H9 (cell line): ENCODE measurements around the gene SLC25A24. TPM values are rescaled to one million over a fixed set of nuclear protein-coding genes. Genes with fewer than 3 reads are reported as not detected.

ENCODE experiments used
- DNase-seq: peaks from one replicate; pipeline ENCODE4 v3.0.0-alpha.2; 2017
- H2AFZ ChIP-seq: one replicate; pipeline ENCODE4 v1.6.1; 2013; ENCODE audit warnings: mild to moderate bottlenecking, low read length, control low read depth, moderate library complexity
- H2AK5ac ChIP-seq: 2 replicates; pipeline ENCODE4 v1.6.1; 2013; ENCODE audit warnings: low read length, control low read depth, mixed read lengths; ENCODE audit not compliant: insufficient read length
- H2BK120ac ChIP-seq: one replicate; pipeline ENCODE4 v1.6.1; 2013; ENCODE audit warnings: low read depth, mild to moderate bottlenecking, low read length, control low read depth, inconsistent platforms; ENCODE audit not compliant: poor library complexity, severe bottlenecking
- H2BK12ac ChIP-seq: 2 replicates; pipeline ENCODE4 v1.6.1; 2013; ENCODE audit warnings: low read length, control low read depth, mixed read lengths, low read depth; ENCODE audit not compliant: insufficient read length
- H2BK15ac ChIP-seq: 2 replicates; pipeline ENCODE4 v1.6.1; 2013; ENCODE audit warnings: low read depth, low read length, control low read depth
- H2BK20ac ChIP-seq: one replicate; pipeline ENCODE4 v1.6.1; 2013; ENCODE audit warnings: low read depth, mild to moderate bottlenecking, low read length, control low read depth, inconsistent platforms; ENCODE audit not compliant: poor library complexity, severe bottlenecking
- H2BK5ac ChIP-seq: 2 replicates; pipeline ENCODE4 v1.6.1; 2013; ENCODE audit warnings: low read length, control low read depth, mixed read lengths; ENCODE audit not compliant: insufficient read length
- H3K14ac ChIP-seq: 2 replicates; pipeline ENCODE4 v1.6.1; 2013; ENCODE audit warnings: low read length, control low read depth; ENCODE audit not compliant: insufficient read depth
- H3K18ac ChIP-seq: 2 replicates; pipeline ENCODE4 v1.6.1; 2013; ENCODE audit warnings: low read depth, mild to moderate bottlenecking, mixed read lengths, low read length, control low read depth; ENCODE audit not compliant: insufficient read length
- H3K23ac ChIP-seq: 2 replicates; pipeline ENCODE4 v1.6.1; 2013; ENCODE audit warnings: low read length, control low read depth, mixed read lengths, low read depth; ENCODE audit not compliant: insufficient read length
- H3K23me2 ChIP-seq: 2 replicates; pipeline ENCODE4 v1.6.1; 2013; ENCODE audit warnings: low read depth, mild to moderate bottlenecking, mixed read lengths, low read length, control low read depth; ENCODE audit not compliant: insufficient read length, poor library complexity, severe bottlenecking
- H3K27ac ChIP-seq: 2 replicates; pipeline ENCODE4 v1.5.1; 2013; ENCODE audit warnings: low read length, control low read depth, mixed read lengths, low read depth; ENCODE audit not compliant: insufficient read length
- H3K27me3 ChIP-seq: 2 replicates; pipeline ENCODE4 v1.6.1; 2013; ENCODE audit warnings: low read length, control low read depth, inconsistent platforms; ENCODE audit not compliant: insufficient read depth
- H3K4ac ChIP-seq: 2 replicates; pipeline ENCODE4 v1.6.1; 2013; ENCODE audit warnings: low read depth, mild to moderate bottlenecking, control low read depth, inconsistent platforms, low read length, moderate library complexity
- H3K4me1 ChIP-seq: 2 replicates; pipeline ENCODE4 v1.6.1; 2013; ENCODE audit warnings: low read length, control low read depth, inconsistent platforms; ENCODE audit not compliant: insufficient read depth
- H3K4me2 ChIP-seq: 2 replicates; pipeline ENCODE4 v1.6.1; 2013; ENCODE audit warnings: low read length, control low read depth, mixed read lengths; ENCODE audit not compliant: insufficient read length, insufficient read depth
- H3K56ac ChIP-seq: 2 replicates; pipeline ENCODE4 v1.6.1; 2013; ENCODE audit warnings: low read depth, mild to moderate bottlenecking, mixed read lengths, low read length, control low read depth; ENCODE audit not compliant: insufficient read length
- H3K79me1 ChIP-seq: 2 replicates; pipeline ENCODE4 v1.6.1; 2013; ENCODE audit warnings: low read depth, mild to moderate bottlenecking, moderate library complexity, low read length, control low read depth, inconsistent platforms; ENCODE audit not compliant: insufficient read depth, poor library complexity, severe bottlenecking
- H3K79me2 ChIP-seq: 2 replicates; pipeline ENCODE4 v1.6.1; 2013; ENCODE audit warnings: low read length, control low read depth, inconsistent platforms; ENCODE audit not compliant: insufficient read depth
- H3K9ac ChIP-seq: 2 replicates; pipeline ENCODE4 v1.6.1; 2013; ENCODE audit warnings: low read length, control low read depth, mixed read lengths; ENCODE audit not compliant: insufficient read length; ENCODE audit errors: extremely low read depth
- H3K9me3 ChIP-seq: one replicate; pipeline ENCODE4 v1.6.1; 2013; ENCODE audit warnings: low read depth, low read length, inconsistent platforms; ENCODE audit not compliant: control insufficient read depth
- H3T11ph ChIP-seq: one replicate; pipeline ENCODE4 v1.6.1; 2013; ENCODE audit warnings: mild to moderate bottlenecking, low read length, control low read depth, inconsistent platforms
- H4K20me1 ChIP-seq: one replicate; pipeline ENCODE4 v1.6.1; 2013; ENCODE audit not compliant: control insufficient read depth, insufficient read length, insufficient read depth
- H4K5ac ChIP-seq: 2 replicates; pipeline ENCODE4 v1.6.1; 2013; ENCODE audit warnings: low read depth, mild to moderate bottlenecking, mixed read lengths, low read length, control low read depth; ENCODE audit not compliant: insufficient read length
- H4K8ac ChIP-seq: replicated peaks from 2 replicates; pipeline ENCODE4 v1.6.1; 2013; ENCODE audit warnings: low read length, control low read depth, mixed read lengths, low read depth; ENCODE audit not compliant: insufficient read length
- H4K91ac ChIP-seq: 2 replicates; pipeline ENCODE4 v1.6.1; 2013; ENCODE audit warnings: low read depth, mild to moderate bottlenecking, moderate library complexity, mixed read lengths, low read length, control low read depth; ENCODE audit not compliant: insufficient read length
- H3K27ac Mint-ChIP-seq, 3 experiments: 2 replicates in 2 of 3; 3 replicates in 1 of 3; pipeline ENCODE4 v1.8.0; 2020 to 2021; ENCODE audit warnings: mixed read lengths in 3 of 3, mild to moderate bottlenecking in 1 of 3, moderate library complexity in 1 of 3
- H3K27me3 Mint-ChIP-seq: 2 replicates; pipeline ENCODE4 v1.8.0; 2021; ENCODE audit warnings: low read depth, mild to moderate bottlenecking, moderate library complexity, mixed read lengths
- H3K36me3 Mint-ChIP-seq, 3 experiments: 2 replicates in 2 of 3; 3 replicates in 1 of 3; pipeline ENCODE4 v1.8.0; 2020 to 2021; ENCODE audit warnings: low read depth in 3 of 3, mixed read lengths in 3 of 3; ENCODE audit not compliant: insufficient read depth in 1 of 3
- H3K4me1 Mint-ChIP-seq, 2 experiments: 2 replicates each; pipeline ENCODE4 v1.8.0; 2020; ENCODE audit warnings: mixed read lengths in 2 of 2
- H3K4me3 Mint-ChIP-seq, 2 experiments: 2 replicates in 1 of 2; 3 replicates in 1 of 2; pipeline ENCODE4 v1.8.0; 2020 to 2021; ENCODE audit warnings: mild to moderate bottlenecking in 2 of 2, mixed read lengths in 2 of 2, moderate library complexity in 1 of 2
- H3K9me3 Mint-ChIP-seq, 2 experiments: 2 replicates in 1 of 2; 3 replicates in 1 of 2; pipeline ENCODE4 v1.8.0; 2020; ENCODE audit warnings: mild to moderate bottlenecking in 2 of 2, mixed read lengths in 2 of 2, moderate library complexity in 1 of 2
- CTCF ChIP-seq: fragments of 200-600 bp; sonication (generic); conservative IDR thresholded peaks from 3 replicates; pipeline ENCODE4 v1.8.0; 2021; ENCODE audit warnings: antibody characterized with exemption, mild to moderate bottlenecking
- WGBS: extraction: QIAGEN DNeasy Blood & Tissue Kit; methylation state at CpG from one replicate; pipeline ENCODE4 v1.1.7; 2013; ENCODE audit warnings: missing lambda C conversion rate, low lambda C conversion rate, mixed read lengths; ENCODE audit not compliant: insufficient read length; ENCODE audit errors: extremely low coverage; 5-methylcytosine and 5-hydroxymethylcytosine counted together
- total RNA-seq: library from RNA; stranded (reverse); gene quantifications from 2 replicates; pipeline ENCODE4 v1.2.1, GENCODE V29; 2021

The SLC25A24 gene
- total RNA-seq, 1 experiment from 2014 or later: 35.1 TPM

- no CpG with 5 or more reads among the region's 4 CpGs for WGBS
These were observed 45.8 kb downstream of the SLC25A24 start for GRCh38 chr1:108154314-108154713.

More at GRCh38 chr1:108154314-108154713, 45.8 kb downstream of the SLC25A24 start:
- H3K27ac Mint-ChIP-seq: no peak overlapping the region
- Histone ChIP-seq H3K9ac (no peak overlapping the region), H2BK15ac (no peak overlapping the region), H3K27ac (no peak overlapping the region), H2BK120ac (no peak overlapping the region), H4K20me1 (no peaks in the 10 kb centered on the region), H2BK20ac (no peak overlapping the region), H2AK5ac (no peak overlapping the region), H3K79me1 (no peaks in the 10 kb centered on the region), H3K4me1 (no peaks in the 10 kb centered on the region), H3T11ph (no peak overlapping the region), H2BK5ac (no peak overlapping the region), H2AFZ (no peak overlapping the region), H4K91ac (no peak overlapping the region), H3K56ac (no peak overlapping the region), H3K23me2 (no peaks in the 10 kb centered on the region), H3K9me3 (no peaks in the 10 kb centered on the region), H2BK12ac (no peak overlapping the region), H3K4ac (no peak overlapping the region), H3K14ac (no peak overlapping the region), H3K27me3 (no peaks in the 10 kb centered on the region), H3K18ac (no peak overlapping the region), H4K8ac (no peak overlapping the region), H3K4me2 (no peak overlapping the region), H3K23ac (no peak overlapping the region), H3K79me2 (no peaks in the 10 kb centered on the region), H4K5ac (no peak overlapping the region)
- no peak for TF ChIP-seq CTCF
- DNase-seq: no peak
- H3K9me3 Mint-ChIP-seq: no peaks in the 10 kb centered on the region
- H3K27me3 Mint-ChIP-seq: no peaks in the 10 kb centered on the region
- H3K36me3 Mint-ChIP-seq: peaks cover 1 to 19% (median 6%) of the 10 kb centered on the region in 3 experiments; a peak in 4 of 7 replicates
- no peak overlapping the region for H3K4me3 Mint-ChIP-seq
- no peaks in the 10 kb centered on the region for H3K4me1 Mint-ChIP-seq
